ENCODE measurements around the gene TNFAIP2.

The TNFAIP2 gene

DNA sequence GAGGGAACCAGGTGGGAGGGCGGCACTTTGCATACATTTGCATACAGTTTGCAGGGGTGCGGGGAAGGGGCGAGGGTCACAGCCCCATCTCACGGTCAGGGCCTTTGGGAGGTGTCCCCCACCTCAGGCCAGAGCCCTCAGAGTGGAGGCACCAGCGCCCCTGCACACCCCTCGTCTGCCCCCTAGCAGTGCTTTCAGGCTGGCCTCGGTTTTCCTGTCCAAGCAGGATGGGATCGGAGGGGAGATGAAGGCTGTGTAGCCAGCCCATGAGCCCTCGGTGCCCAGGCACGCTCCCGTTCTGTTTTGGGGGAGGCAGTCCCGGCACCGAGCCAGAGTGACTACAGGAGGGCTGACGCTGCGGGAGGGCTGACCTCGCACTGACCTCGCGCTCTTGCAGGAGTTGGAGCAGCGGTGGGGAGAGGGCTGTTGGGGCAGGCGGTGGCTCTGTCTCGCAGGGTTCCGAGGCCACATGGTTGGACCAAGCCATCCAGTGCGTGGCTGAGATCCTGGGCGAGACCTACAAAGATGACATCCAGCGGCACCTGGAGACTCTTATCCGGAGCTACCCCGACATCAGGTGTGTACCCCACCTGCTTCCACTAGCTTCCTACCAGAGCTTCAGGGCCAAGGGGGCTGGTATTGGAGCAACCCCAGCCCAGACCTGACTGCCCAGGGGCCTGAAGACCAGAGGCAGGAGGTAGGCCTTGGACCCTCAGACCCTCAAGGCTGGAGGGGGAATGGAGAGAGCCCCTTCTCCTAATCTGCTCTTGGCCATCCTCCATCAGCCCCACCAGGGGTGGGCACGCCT, 15.1 kb upstream of the TNFAIP2 start:
- TF ChIP-seq, protein P1, sequence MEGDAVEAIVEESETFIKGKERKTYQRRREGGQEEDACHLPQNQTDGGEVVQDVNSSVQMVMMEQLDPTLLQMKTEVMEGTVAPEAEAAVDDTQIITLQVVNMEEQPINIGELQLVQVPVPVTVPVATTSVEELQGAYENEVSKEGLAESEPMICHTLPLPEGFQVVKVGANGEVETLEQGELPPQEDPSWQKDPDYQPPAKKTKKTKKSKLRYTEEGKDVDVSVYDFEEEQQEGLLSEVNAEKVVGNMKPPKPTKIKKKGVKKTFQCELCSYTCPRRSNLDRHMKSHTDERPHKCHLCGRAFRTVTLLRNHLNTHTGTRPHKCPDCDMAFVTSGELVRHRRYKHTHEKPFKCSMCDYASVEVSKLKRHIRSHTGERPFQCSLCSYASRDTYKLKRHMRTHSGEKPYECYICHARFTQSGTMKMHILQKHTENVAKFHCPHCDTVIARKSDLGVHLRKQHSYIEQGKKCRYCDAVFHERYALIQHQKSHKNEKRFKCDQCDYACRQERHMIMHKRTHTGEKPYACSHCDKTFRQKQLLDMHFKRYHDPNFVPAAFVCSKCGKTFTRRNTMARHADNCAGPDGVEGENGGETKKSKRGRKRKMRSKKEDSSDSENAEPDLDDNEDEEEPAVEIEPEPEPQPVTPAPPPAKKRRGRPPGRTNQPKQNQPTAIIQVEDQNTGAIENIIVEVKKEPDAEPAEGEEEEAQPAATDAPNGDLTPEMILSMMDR (IDR thresholded peaks at IDR 0.05), result no peak

DNA sequence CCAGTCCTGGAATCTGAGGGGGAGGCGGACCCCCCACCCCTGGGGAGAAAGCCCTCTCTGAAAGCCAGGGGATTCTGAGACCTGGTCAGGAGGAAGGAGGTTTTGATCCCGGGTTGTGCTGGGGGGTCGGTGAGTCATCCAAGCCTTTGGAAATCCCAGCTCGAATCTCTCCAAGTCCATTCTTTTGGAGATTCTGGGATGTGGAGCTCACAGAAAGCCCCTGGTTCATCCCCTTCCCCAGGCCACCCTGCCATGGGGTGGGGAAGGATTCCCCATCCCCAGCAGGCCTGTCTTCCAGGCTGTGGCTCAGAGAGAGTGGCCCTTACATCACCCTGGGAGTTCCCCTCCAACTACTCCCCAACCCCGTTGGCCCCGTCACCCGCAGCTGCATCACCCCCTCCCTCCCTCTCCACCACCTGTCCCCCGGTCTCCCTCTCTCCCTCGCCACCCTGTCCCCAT, 14.5 kb upstream of the TNFAIP2 start:
- TF ChIP-seq, protein P1 (IDR thresholded peaks at IDR 0.05), result no peak

DNA sequence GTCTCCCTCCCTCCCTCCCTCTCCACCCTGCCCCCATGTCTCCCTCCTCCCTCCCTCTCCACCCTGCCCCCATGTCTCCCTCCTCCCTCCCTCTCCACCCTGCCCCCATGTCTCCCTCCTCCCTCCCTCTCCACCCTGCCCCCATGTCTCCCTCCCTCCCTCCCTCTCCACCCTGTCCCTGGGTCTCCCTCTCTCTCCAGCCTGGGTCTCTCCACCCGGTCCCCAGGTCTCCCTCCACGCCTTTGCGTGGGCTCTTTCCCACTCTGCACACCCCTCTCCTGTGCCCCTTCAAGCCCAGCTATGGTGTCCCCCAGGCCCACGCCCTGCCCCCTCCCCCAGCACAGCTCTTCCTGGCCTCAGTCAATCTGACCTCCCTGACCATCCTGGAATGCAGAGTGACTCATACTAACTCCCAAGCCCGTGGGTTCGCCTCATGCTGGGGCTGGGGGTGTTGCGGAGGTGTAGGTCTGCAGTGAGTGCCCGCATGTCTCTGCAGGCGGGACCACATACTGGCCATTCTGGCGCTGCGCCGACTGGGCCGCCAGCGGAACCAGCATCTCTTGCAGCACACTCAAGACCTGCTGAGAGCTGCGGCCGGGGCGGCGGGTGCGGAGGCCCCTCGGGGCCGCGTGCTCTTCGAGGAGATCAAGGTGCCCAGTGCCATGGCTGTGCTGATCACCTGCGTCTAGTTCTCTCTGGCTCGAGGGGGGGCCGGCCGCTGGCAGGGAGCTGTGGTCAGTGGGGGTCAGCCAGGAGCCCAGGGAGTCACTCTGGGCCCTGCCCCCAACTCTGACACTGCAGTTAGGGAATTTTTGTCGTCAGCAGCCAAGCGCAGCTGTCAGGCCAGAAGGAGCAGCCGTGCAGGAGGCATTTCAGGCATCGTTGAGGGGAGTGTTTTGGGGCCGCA, 13.5 kb upstream of the TNFAIP2 start:
- TF ChIP-seq, protein P1 (IDR thresholded peaks at IDR 0.05), result no peak

DNA sequence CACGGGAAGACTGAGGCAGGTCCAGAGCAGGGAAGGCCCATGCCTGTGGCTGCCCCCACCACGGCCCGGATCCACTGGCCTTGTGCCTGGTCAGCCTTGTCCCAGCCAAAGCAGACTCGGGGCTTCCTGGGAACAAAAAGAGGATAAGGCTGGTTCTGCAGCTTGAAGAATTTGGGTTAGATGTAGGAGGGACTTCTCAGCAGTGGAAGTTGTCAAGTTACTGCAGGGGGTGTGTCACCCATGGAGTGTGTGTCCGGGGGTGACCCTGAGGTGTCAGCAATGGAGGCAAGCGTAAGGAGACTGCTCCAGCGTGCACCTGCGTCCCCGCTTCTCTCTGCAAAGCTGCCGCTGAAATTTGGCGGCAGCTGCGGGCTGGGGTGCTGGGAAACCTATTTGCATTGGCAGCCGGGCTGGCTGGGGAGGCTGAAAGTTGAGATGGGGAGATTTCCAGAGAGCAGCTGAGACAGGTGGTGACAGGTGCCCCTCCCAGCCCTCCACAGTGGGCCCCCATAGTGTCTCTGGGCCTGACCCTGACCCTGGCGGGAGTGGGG, 12.5 kb upstream of the TNFAIP2 start:
- TF ChIP-seq, protein P1 (IDR thresholded peaks at IDR 0.05), result no peak

DNA sequence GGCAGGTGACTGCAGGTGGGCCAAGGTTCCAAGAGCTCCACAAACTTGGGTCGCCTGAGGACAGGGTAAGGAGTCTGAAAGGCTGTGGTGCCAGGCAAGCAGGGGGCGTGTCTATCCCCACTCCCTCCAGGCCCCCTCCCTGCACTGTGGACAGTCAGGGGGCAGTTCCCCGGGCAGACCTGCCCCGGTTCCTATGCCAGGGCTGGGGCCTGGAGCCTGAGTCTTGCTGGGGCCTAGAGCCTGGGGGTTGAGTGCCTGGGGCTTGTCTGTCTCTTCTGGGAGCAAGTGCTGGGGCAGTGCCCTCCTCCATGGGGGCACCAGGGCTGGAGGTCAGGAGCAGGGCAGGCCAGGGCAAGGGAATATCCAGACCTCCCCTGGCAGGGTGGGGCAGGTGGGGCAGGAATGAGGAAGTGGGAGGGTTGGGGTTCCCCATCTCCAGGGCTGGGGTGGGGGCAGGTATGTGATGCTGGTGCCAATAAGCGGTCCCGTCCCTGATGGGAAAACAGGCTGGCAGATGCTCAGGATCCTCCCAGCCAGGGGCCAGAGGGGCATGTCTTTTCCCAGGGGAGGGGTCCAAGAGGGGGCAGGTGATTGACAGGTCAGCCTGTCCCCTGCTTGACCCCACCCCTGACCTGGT, 11.9 kb upstream of the TNFAIP2 start:
- TF ChIP-seq, protein P1 (IDR thresholded peaks at IDR 0.05), result no peak

DNA sequence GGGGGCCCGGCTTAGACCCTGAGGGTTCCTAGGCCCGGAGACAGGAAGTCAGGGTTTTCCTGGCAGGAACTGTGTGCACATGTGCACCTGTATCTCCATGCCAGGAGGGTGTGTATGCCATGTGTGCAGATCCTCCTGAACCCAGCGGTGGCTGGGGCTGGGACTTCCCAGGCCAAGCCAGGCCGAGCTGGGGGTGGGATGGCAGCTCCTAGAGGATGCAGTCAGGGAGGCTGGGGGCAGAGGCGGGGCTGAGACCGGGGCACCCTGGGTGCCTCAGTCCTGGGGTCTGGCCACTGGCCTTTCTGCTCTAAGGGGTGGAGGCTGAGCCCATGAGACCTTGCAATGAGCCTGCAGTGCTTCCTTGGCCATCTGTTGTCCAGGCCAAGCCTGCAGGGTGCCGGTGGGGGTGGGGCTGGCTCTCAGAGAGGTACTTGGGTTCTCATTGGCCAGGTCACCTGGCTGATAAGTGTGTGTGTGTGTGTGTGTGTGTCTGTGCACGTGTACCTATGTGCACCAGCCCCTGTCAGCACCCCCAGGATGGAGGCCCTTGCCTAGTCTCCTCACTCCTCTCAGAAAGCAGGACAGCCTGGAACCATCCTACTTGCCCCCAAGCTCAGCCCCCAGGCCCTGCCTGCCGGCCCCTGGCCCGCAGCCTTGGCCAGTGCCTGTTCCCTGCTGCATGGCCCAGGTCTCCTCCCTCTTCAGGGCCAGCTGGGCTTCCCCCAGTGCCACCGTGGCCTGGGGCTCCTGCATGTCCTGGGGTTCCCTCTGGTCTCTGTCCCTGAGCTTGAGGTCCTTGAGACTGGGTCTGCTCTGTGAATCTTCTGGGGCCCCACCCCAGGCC, 10.6 kb upstream of the TNFAIP2 start:
- TF ChIP-seq, protein P1 (IDR thresholded peaks at IDR 0.05), result no peak
